Measurements from ENCODE around the gene BICRAL. TPM values are rescaled to one million over a fixed set of nuclear protein-coding genes. Genes with fewer than 3 reads are reported as not detected.

BICRAL gene
- total RNA-seq, 1 donor from 2014 or later = 11.3 TPM

- intact Hi-C loops (cut with DNase I) = no loop called here
- DNase-seq (ENCODE audit: low spot score) = no peak
These were observed 133.9 kb downstream of the BICRAL start, which contains the start of gene PTCRA for GRCh38 chr6:42915732-42916131. Gene PTCRA (plus strand): TSS chr6:42916053. CDS start chr6:42916070, 17 bp downstream.

- intact Hi-C loops (cut with DNase I) = no loop called here
- DNase-seq (ENCODE audit: low spot score) = no peak
These were observed 134.4 kb downstream of the BICRAL start for GRCh38 chr6:42916288-42916687.

Other genes starting within 250 kb of the BICRAL start
- gene UBR2, start 218.0 kb upstream of the BICRAL start, total RNA-seq = 30.3 TPM
- gene PRPH2, start 59.5 kb upstream of the BICRAL start, total RNA-seq = 0.70 TPM
- 11.0 TPM for gene TBCC, start 35.9 kb upstream of the BICRAL start, total RNA-seq
- gene RPL7L1, start 97.6 kb downstream of the BICRAL start, total RNA-seq = 46.9 TPM
- not detected for gene PTCRA, start 134.0 kb downstream of the BICRAL start, total RNA-seq
- 19.8 TPM for gene CNPY3, start 147.4 kb downstream of the BICRAL start, total RNA-seq
- gene GNMT, start 178.7 kb downstream of the BICRAL start, total RNA-seq = 0.30 TPM
- gene PEX6, start 197.1 kb downstream of the BICRAL start, total RNA-seq = 14.6 TPM
- gene PPP2R5D, start 202.5 kb downstream of the BICRAL start, total RNA-seq = 25.3 TPM
- 33.8 TPM for gene MEA1, start 231.9 kb downstream of the BICRAL start, total RNA-seq
- gene KLHDC3, start 232.2 kb downstream of the BICRAL start, total RNA-seq = 74.9 TPM
- gene RRP36, start 239.6 kb downstream of the BICRAL start, total RNA-seq = 26.4 TPM